Cardiac muscle cell (in vitro differentiated cells and primary cell): Measurements from ENCODE around the gene DLG2. TPM values are rescaled to one million over a fixed set of nuclear protein-coding genes. Genes with fewer than 3 reads are reported as not detected.

Experiments used
- DNase-seq, 2 donors: peaks; one replicate each; pipeline versions ENCODE4 v3.0.0 to v3.0.0-alpha.2; 2010 to 2017; ENCODE audit warnings: low read depth in 1 of 2, low spot score in 1 of 2
- H3K27ac ChIP-seq: fragments of 200-600 bp; sonication (generic); 2 replicates; pipeline ENCODE4 v1.5.1; 2016
- H3K27me3 ChIP-seq: fragments of 200-600 bp; sonication (generic); 2 replicates; pipeline ENCODE4 v1.6.0; 2016; ENCODE audit warnings: control low read depth
- H3K36me3 ChIP-seq: fragments of 200-600 bp; sonication (generic); 2 replicates; pipeline ENCODE4 v1.5.1; 2016; ENCODE audit warnings: control low read depth
- H3K4me1 ChIP-seq: fragments of 200-600 bp; sonication (generic); 2 replicates; pipeline ENCODE4 v1.8.1; 2017; ENCODE audit warnings: low read depth, mild to moderate bottlenecking, mixed run types
- H3K4me3 ChIP-seq: fragments of 200-600 bp; sonication (generic); 2 replicates; pipeline ENCODE4 v1.5.1; 2016; ENCODE audit warnings: mild to moderate bottlenecking
- H3K9me3 ChIP-seq: fragments of 200-600 bp; sonication (generic); 2 replicates; pipeline ENCODE4 v1.5.1; 2017; ENCODE audit warnings: low read depth, mild to moderate bottlenecking, control low read depth
- polyA plus RNA-seq: library from polyadenylated mRNA; unstranded; fragments of >200 nt; fragmentation: Nextera tagmentation; extraction: Ambion mirVana; gene quantifications from 2 replicates; pipeline ENCODE4 v1.2.1, GENCODE V29; 2016
- total RNA-seq: library from RNA; depleted of rRNA; stranded (reverse); fragments of >200 nt; gene quantifications from 2 replicates; pipeline ENCODE4 v1.2.3, GENCODE V29; 2016
- TF ChIP-seq, protein P1 (sequence below): IDR thresholded peaks from 2 replicates; pipeline ENCODE4 v1.5.1; 2012; ENCODE audit warnings: low read depth, mild to moderate bottlenecking, low read length

DLG2 gene
- total and polyA plus RNA-seq, 2 experiments from 2014 or later: 3.5 to 15.9 TPM

GRCh38 chr11:85665733-85666132 lies 38.6 kb upstream of the DLG2 start:
- no peak for DNase-seq
- Histone ChIP-seq H3K27me3 (no peaks in the 10 kb centered on the region), H3K4me1 (peaks cover 24% of the 10 kb centered on the region), H3K27ac (peak overlapping the region; percentile 96), H3K4me3 (no peak overlapping the region), H3K9me3 (no peaks in the 10 kb centered on the region), H3K36me3 (peaks cover 7% of the 10 kb centered on the region)
- TF ChIP-seq, protein P1, sequence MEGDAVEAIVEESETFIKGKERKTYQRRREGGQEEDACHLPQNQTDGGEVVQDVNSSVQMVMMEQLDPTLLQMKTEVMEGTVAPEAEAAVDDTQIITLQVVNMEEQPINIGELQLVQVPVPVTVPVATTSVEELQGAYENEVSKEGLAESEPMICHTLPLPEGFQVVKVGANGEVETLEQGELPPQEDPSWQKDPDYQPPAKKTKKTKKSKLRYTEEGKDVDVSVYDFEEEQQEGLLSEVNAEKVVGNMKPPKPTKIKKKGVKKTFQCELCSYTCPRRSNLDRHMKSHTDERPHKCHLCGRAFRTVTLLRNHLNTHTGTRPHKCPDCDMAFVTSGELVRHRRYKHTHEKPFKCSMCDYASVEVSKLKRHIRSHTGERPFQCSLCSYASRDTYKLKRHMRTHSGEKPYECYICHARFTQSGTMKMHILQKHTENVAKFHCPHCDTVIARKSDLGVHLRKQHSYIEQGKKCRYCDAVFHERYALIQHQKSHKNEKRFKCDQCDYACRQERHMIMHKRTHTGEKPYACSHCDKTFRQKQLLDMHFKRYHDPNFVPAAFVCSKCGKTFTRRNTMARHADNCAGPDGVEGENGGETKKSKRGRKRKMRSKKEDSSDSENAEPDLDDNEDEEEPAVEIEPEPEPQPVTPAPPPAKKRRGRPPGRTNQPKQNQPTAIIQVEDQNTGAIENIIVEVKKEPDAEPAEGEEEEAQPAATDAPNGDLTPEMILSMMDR: no peak

- no peaks in the 10 kb centered on the region for H3K27me3 ChIP-seq
- peak within 1 kb of the TSS; percentile 96 for H3K27ac ChIP-seq
- H3K36me3 ChIP-seq: peaks cover 14% of the 10 kb centered on the region
- H3K9me3 ChIP-seq: no peaks in the 10 kb centered on the region
- TF ChIP-seq, protein P1: no peak
- DNase-seq: peak; percentile 96
- peak within 1 kb of the TSS; percentile 65 for H3K4me3 ChIP-seq
- peaks cover 27% of the 10 kb centered on the region for H3K4me1 ChIP-seq
Measured at GRCh38 chr11:85664615-85665481, 37.7 kb upstream of the DLG2 start, which contains the start of gene CREBZF. TSS of gene CREBZF (minus strand) at chr11:85665129. CDS start at chr11:85664875, 254 bp downstream.

- Histone ChIP-seq H3K27ac (peak overlapping the region; percentile 96), H3K27me3 (no peaks in the 10 kb centered on the region), H3K4me1 (peaks cover 27% of the 10 kb centered on the region), H3K36me3 (peaks cover 23% of the 10 kb centered on the region), H3K9me3 (no peaks in the 10 kb centered on the region), H3K4me3 (peak overlapping the region; percentile 65)
- peak; percentile 53 to 88 for DNase-seq
- TF ChIP-seq, protein P1: peak; percentile 36
Measured at GRCh38 chr11:85663753-85664614, 36.8 kb upstream of the DLG2 start.

GRCh38 chr11:85663080-85663752 lies 36.1 kb upstream of the DLG2 start:
- H3K9me3 ChIP-seq: no peaks in the 10 kb centered on the region
- no peak for DNase-seq
- H3K27me3 ChIP-seq: no peaks in the 10 kb centered on the region
- peaks cover 27% of the 10 kb centered on the region for H3K4me1 ChIP-seq
- H3K4me3 ChIP-seq: peak overlapping the region; percentile 65
- peaks cover 29% of the 10 kb centered on the region for H3K36me3 ChIP-seq
- TF ChIP-seq, protein P1: no peak
- H3K27ac ChIP-seq: peak overlapping the region; percentile 96
